Activated CD8-positive, alpha-beta T cell treated with anti-CD3 and anti-CD28 coated beads for 36 hours (primary cell): ENCODE data around the gene RBMS3. TPM values are rescaled to one million over a fixed set of nuclear protein-coding genes. Genes with fewer than 3 reads are reported as not detected.

Source experiments
- ATAC-seq: fragments of 200-7000 bp; cut with Tn5 transposase; one replicate; pipeline ENCODE4 v1.10.0; 2021; ENCODE audit warnings: mild to moderate bottlenecking, moderate library complexity
- CTCF ChIA-PET: fragments of 350-600 bp; sonication (Branson Sonifier 250); formaldehyde crosslinking; loops from one replicate; lab custom pipeline; 2021; ENCODE audit warnings: antibody characterized with exemption; lab: Charles Lee
- POLR2A ChIA-PET: fragments of 350-600 bp; sonication (Branson Sonifier 250); formaldehyde crosslinking; loops from one replicate; lab custom pipeline; 2021; ENCODE audit warnings: antibody characterized with exemption; lab: Charles Lee
- DNase-seq: peaks from one replicate; pipeline ENCODE4 v3.0.0-alpha.2; 2020
- H3K27ac Mint-ChIP-seq: one replicate; pipeline ENCODE4 v1.8.0; 2021; ENCODE audit warnings: mild to moderate bottlenecking, mixed read lengths
- H3K27me3 Mint-ChIP-seq: one replicate; pipeline ENCODE4 v1.8.0; 2021; ENCODE audit warnings: mixed read lengths
- H3K36me3 Mint-ChIP-seq: one replicate; pipeline ENCODE4 v1.8.0; 2021; ENCODE audit warnings: low read depth, mixed read lengths
- H3K4me1 Mint-ChIP-seq: one replicate; pipeline ENCODE4 v1.8.0; 2021; ENCODE audit warnings: low read depth, mixed read lengths
- H3K4me3 Mint-ChIP-seq: one replicate; pipeline ENCODE4 v1.8.0; 2021; ENCODE audit warnings: mild to moderate bottlenecking, moderate library complexity, mixed read lengths
- H3K9me3 Mint-ChIP-seq: one replicate; pipeline ENCODE4 v1.8.0; 2021; ENCODE audit warnings: mixed read lengths
- intact Hi-C: fragments of 100-400 bp; cut with micrococcal nuclease; formaldehyde crosslinking; loops from one replicate; pipeline ENCODE4 v1.10.0; 2022
- total RNA-seq, 2 experiments: library from RNA; stranded (reverse); gene quantifications; one replicate each; pipeline ENCODE4 v1.2.3, GENCODE V29; 2021
- TF ChIP-seq, protein P1 (sequence below): fragments of 200-600 bp; IDR thresholded peaks from one replicate; pipeline ENCODE4 v1.8.0; 2022; ENCODE audit warnings: antibody characterized with exemption, mild to moderate bottlenecking

The RBMS3 gene
- total RNA-seq, 2 experiments from 2014 or later, result 2.3 to 2.8 TPM

- TF ChIP-seq, protein P1, sequence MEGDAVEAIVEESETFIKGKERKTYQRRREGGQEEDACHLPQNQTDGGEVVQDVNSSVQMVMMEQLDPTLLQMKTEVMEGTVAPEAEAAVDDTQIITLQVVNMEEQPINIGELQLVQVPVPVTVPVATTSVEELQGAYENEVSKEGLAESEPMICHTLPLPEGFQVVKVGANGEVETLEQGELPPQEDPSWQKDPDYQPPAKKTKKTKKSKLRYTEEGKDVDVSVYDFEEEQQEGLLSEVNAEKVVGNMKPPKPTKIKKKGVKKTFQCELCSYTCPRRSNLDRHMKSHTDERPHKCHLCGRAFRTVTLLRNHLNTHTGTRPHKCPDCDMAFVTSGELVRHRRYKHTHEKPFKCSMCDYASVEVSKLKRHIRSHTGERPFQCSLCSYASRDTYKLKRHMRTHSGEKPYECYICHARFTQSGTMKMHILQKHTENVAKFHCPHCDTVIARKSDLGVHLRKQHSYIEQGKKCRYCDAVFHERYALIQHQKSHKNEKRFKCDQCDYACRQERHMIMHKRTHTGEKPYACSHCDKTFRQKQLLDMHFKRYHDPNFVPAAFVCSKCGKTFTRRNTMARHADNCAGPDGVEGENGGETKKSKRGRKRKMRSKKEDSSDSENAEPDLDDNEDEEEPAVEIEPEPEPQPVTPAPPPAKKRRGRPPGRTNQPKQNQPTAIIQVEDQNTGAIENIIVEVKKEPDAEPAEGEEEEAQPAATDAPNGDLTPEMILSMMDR, result no peak
- Mint-ChIP-seq H3K9me3 (peaks cover 2% of the 10 kb centered on the region), H3K4me3 (no peak overlapping the region), H3K27me3 (peaks cover 18% of the 10 kb centered on the region), H3K4me1 (no peaks in the 10 kb centered on the region), H3K27ac (no peak overlapping the region), H3K36me3 (no peaks in the 10 kb centered on the region)
- ATAC-seq (no peak), DNase-seq (no peak)
- CTCF ChIA-PET, result interaction anchor here (0.7 kb wide), 1 partner anchor 473 kb away, joined by 3 read pairs; no protein-coding TSS in a partner anchor
- intact Hi-C loops, result no loop called here
- POLR2A ChIA-PET, result no interaction called here
Observed at GRCh38 chr3:29978036-29978435, 697.2 kb downstream of the RBMS3 start.

GRCh38 chr3:29991198-29991597 is 710.3 kb downstream of the RBMS3 start:
- TF ChIP-seq, protein P1, result no peak
- Mint-ChIP-seq H3K36me3 (no peaks in the 10 kb centered on the region), H3K27ac (no peak overlapping the region), H3K4me1 (no peaks in the 10 kb centered on the region), H3K9me3 (no peaks in the 10 kb centered on the region), H3K4me3 (no peak overlapping the region), H3K27me3 (peaks cover 12% of the 10 kb centered on the region)
- intact Hi-C loops, result no loop called here
- ChIA-PET POLR2A (no interaction called here), CTCF (interaction anchor here (0.7 to 1.3 kb wide), 2 partner anchors 19 to 21 kb away, joined by 4 read pairs; no protein-coding TSS in a partner anchor)
- DNase-seq, result no peak
- no peak for ATAC-seq

- DNase-seq (no peak), ATAC-seq (no peak)
- TF ChIP-seq, protein P1, result no peak
Observed at GRCh38 chr3:30002797-30003196, 721.9 kb downstream of the RBMS3 start.

DNA sequence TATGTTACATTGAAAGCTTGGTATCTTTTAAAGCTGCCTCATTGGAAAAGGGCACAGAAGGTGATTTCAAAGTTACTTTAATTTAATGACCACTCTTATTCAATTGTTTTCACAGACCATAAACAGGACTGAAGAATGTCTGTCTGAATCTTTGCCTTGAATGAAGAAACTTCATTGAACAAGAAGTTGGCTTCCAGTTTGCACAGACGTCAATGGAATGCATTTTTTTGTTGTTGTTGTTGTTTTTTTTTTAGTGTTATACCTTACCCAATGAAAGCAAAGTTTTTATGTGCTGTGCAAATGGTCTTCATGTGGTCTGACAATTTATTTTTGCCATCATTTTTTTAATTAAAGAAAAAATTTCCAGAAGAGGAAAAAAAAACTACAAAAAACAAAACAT is 722.9 kb downstream of the RBMS3 start:
- Mint-ChIP-seq H3K27ac (no peak overlapping the region), H3K4me1 (peaks cover 7% of the 10 kb centered on the region), H3K9me3 (peaks cover 3% of the 10 kb centered on the region), H3K27me3 (no peaks in the 10 kb centered on the region), H3K4me3 (no peak overlapping the region), H3K36me3 (no peaks in the 10 kb centered on the region)
- TF ChIP-seq, protein P1, result no peak
- ChIA-PET POLR2A (no interaction called here), CTCF (no interaction called here)
- ATAC-seq, result no peak
- no peak for DNase-seq
- intact Hi-C loops, result no loop called here

More at GRCh38 chr3:30002797-30003196, 721.9 kb downstream of the RBMS3 start:
- Mint-ChIP-seq H3K36me3 (no peaks in the 10 kb centered on the region), H3K27me3 (no peaks in the 10 kb centered on the region), H3K4me3 (no peak overlapping the region), H3K27ac (no peak overlapping the region), H3K4me1 (peaks cover 7% of the 10 kb centered on the region), H3K9me3 (peaks cover 3% of the 10 kb centered on the region)
- CTCF ChIA-PET, result interaction anchor here (0.9 to 1.3 kb wide), 2 partner anchors 8 to 196 kb away, joined by 3 read pairs; no protein-coding TSS in a partner anchor
- POLR2A ChIA-PET, result no interaction called here
- intact Hi-C loops, result no loop called here

DNA sequence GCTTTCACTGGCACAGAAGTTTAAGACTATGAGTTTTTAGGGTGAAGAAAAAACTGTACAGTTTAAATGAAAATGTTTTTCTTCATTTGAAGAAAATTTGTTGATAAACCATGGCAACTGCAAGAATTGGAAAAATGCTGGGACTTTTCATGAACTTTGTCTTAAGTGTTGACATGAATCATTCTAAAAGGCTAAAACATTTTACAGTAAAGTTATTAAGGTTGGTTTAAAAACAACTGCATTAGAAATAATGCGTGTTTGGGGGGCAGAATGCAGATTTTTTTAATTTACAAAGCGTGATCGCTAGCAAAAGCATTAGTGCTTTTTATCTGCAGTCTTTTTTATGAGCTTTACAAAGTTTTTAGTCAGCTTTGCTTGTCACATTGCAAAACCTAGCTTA is 723.6 kb downstream of the RBMS3 start:
- H3K4me1 Mint-ChIP-seq, result peaks cover 7% of the 10 kb centered on the region
- intact Hi-C loops, result no loop called here
- TF ChIP-seq, protein P1, result no peak
- ATAC-seq, result no peak
- no peaks in the 10 kb centered on the region for H3K9me3 Mint-ChIP-seq
- no peak for DNase-seq
- no peak overlapping the region for H3K27ac Mint-ChIP-seq
- no peaks in the 10 kb centered on the region for H3K36me3 Mint-ChIP-seq
- H3K4me3 Mint-ChIP-seq, result no peak overlapping the region
- H3K27me3 Mint-ChIP-seq, result no peaks in the 10 kb centered on the region
- ChIA-PET CTCF (no interaction called here), POLR2A (no interaction called here)
